ENCODE results near the gene ASB13. TPM values are rescaled to one million over a fixed set of nuclear protein-coding genes. Genes with fewer than 3 reads are reported as not detected.

ASB13 gene
- polyA plus RNA-seq, 3 donors = 11.9 to 40.9 (median 13.5) TPM

Other genes with a start within 250 kb of the ASB13 start
- under 1 TPM in 1 of 3 donors, not detected in 2; 0.09 TPM for gene CALML5, start 167.0 kb downstream of the ASB13 start, polyA plus RNA-seq
- under 1 TPM; 0.06 to 0.36 (median 0.22) TPM for gene CALML3, start 141.6 kb downstream of the ASB13 start, polyA plus RNA-seq
- 10 to 100 TPM in 1 of 3 donors, 1 to 10 TPM in 2; 8.0 to 13.9 (median 8.0) TPM for gene TASOR2, start 18.2 kb upstream of the ASB13 start, polyA plus RNA-seq
- gene GDI2, start 146.8 kb upstream of the ASB13 start, polyA plus RNA-seq = 100 to 1,000 TPM; 123 to 141 (median 140) TPM
- gene ANKRD16, start 223.3 kb upstream of the ASB13 start, polyA plus RNA-seq = 1 to 10 TPM; 3.3 to 4.8 (median 4.6) TPM
- gene FBH1, start 223.6 kb upstream of the ASB13 start, polyA plus RNA-seq = 10 to 100 TPM; 24.0 to 73.7 (median 46.3) TPM